UCSD-AML1 (cell line): ENCODE data around the gene RARA.
"Not testable (repeated sequence)": the region's sequence is repeated elsewhere in the genome, so short reads cannot be mapped to it uniquely, and the experiment has no call there.

Experiments
- DNase-seq: peaks from one replicate; lab custom pipeline; 2025; ENCODE audit not compliant: unreplicated experiment; lab: John Stamatoyannopoulos, UW

Gene RARA

DNA sequence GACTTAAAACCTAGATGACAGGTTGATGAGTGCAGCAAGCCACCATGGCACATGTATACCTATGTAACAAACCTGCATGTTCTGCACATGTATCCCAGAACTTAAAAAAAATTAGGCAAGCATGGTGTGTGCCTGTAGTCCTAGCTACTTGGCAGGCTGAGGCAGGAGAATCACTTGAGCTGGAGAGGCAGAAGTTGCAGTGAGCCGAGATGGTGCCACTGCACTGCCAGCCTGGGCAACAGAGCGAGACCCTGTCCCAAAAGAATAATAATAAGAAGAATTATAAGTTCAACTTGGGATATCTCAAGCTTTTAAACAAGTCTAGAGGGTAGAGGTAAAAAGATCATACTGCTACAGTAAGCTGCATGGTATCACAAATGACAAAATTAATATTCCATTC is 11.5 kb upstream of the RARA start:
- no peak for DNase-seq

DNA sequence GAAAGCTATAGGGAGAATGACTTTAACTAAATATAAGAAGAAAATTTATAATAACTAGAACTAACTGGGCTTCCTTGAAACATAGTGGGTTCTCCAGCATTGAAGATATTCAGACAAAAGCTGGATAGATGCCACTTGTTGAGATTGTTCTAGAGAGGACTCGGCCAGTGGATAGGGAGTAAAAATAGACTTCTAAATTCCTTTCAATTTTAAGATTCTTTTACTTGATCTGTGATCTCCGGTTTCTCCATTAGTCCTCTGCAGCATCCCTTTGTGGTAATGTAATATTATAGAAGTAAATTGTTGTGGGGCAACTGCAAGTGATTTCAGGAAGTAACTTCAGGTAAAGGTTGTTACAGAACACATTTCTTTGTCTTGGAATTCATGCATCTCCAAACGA is 10.3 kb upstream of the RARA start:
- DNase-seq: no peak

DNA sequence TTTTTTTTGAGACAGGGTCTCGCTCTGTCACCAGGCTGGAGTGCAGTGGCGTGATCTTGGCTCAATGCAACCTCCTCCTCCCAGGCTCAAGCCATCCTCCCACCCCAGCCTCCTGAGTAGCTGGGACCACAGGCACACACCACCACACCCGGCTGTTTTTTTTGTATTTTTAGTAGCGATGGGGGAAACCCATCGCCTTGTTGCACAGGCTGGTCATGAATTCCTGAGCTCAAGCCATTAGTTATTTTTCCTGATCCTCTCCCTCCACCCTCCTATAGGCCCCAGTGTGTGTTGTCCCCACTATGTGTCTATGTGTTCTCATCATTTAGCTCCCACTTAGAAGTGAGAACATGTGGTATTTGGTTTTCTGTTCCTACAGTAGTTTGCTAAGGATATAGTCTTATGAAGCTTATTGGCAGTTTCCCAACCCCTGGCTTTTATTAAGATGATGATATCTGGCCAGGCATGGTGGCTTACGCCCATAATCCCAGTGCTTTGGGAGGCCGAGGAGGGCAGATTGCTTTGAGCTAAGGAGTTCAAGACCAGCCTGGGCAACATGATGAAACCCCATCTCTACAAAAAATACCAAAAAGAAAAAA is 9.7 kb upstream of the RARA start:
- not testable (repeated sequence) for DNase-seq

DNA sequence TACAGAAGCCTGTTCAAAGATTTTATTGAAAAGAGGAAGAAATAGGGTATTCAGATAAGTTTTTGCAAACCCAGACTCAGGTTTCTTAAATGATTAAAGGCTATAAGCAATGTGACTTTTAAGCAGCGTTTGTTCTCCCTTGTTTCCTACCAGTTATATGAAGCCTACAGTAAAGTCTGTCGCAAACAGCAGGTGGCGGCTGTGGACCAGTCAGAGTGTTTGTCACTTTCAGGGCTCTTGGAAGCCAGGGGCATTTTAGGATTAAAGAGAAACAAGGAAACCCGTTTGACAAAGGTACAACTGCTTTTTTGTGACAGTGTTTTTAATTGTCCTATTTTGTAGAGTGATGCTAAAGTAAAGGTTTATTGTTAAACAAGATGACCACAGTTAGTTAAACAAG is 7.7 kb upstream of the RARA start:
- DNase-seq: peak; percentile 29

DNA sequence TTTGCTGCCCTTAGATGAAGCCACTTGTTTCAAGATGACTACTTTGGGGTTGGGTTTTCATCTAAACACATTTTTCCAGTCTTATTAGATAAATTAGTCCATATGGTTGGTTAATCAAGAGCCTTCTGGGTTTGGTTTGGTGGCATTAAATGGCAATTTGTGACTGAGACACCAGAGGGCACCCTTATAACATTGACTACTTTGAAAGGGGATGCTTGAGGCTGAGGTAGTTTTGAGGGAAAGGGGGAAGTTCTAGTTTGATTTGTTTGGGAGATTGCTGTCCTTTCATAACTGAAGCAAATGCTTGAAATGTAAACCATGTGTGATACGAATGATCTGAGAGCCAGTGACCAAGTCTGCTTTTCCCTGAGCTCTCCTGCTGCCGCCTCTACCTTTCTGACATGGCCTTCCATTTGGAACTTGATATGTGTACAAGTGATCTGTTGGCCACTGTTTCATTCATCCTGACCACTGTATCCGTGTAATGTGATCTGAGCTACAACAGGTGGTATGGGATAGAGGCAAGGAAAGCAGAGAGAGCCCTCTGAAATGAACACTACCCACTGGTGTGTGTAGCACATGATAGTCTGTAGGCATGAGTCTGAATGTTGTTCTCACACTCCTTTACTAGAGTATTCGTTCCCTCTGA is 5.8 kb upstream of the RARA start:
- DNase-seq: no peak

DNA sequence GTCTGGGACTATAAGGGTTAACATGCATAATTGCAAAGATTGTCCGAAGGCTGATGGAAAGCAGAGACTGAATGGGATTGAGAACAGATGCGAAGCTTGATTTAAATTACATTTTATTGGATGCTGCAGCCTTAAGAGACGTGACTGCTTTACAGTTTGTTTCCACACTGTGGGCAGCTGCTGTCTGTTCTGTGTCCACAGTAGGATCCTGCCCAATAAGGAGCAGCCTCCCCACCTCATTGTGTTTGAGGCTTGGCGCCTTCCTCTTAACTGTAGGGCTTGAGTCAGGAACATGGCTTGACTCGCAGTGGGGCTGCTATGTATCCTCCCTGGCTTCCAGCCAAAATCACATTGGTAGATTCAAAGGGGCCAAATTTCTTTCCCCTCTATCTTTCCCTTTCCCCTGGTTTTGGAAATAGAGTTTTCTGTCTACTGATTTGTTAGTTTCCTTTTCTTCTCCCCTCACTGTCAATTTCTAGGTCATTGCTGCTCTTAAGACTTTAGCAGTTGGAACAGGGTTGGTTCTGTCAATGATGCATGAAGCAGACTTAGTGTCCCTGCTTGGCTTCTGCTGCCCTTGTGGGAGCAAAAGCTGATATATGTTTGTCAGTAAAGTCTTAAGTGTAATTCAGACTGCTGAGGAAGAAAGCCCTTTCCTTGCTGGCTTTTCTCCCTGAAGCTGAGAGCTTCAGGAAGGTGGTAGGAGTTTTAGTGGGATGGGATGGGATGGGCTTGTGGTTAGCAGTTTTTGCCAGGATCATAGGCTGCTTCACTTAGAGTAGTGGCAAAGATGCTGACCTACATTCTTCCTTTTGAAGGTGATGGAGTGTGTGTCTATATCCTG is 5.0 kb upstream of the RARA start:
- no peak for DNase-seq

DNA sequence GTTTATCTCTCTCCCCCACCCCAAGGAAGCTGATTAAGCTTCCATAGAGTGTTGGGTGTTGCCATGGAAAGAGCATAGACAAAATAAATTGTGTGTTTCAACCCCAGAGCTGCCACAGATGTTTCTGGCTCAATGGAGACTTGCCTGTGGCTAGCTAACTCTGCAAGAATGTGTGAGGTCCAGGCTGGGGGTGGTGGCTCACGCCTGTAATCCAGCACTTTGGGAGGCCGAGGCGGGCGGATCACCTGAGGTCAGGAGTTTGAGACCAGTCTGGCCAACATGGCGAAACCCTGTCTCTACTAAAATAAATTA is 4.5 kb upstream of the RARA start:
- DNase-seq: not testable (repeated sequence)

DNA sequence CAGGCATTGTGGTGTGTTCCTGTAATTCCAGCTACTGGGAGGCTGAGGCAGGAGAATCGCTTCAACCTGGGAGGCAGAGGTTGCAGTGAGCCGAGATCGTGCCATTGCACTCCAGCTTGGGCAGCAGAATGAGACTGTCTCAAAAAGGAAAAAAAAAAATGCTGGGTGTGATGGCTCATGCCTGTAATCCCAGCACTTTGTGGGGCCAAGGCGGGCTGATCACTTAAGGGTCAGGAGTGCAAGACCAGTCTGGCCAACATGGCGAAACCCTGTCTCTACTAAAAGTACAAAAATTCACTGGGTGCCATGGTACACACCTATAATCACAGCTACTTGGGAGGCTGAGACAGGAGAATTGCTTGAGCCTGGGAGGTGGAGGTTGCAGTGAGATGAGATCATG is 4.1 kb upstream of the RARA start:
- DNase-seq: not testable (repeated sequence)

DNA sequence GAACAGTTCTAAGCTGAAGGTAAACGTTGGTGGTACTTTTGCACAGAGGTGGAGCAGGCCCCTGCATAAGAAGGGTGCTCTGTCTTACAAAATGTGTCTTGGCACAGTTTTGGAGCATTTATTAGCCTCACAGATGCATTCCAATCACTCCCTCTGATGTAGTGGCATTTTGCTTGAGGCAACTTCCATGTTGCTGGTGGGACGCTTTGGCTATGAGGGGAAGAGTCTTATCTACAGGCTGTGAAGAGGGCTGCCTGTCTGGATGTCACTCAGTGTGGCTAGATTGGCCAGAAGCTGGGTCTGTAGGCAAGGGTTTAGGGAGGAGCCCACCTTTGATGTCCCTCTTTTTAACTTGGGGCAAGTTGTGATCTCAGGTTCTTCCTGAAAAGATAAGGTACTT is 2.6 kb upstream of the RARA start:
- DNase-seq: no peak

DNA sequence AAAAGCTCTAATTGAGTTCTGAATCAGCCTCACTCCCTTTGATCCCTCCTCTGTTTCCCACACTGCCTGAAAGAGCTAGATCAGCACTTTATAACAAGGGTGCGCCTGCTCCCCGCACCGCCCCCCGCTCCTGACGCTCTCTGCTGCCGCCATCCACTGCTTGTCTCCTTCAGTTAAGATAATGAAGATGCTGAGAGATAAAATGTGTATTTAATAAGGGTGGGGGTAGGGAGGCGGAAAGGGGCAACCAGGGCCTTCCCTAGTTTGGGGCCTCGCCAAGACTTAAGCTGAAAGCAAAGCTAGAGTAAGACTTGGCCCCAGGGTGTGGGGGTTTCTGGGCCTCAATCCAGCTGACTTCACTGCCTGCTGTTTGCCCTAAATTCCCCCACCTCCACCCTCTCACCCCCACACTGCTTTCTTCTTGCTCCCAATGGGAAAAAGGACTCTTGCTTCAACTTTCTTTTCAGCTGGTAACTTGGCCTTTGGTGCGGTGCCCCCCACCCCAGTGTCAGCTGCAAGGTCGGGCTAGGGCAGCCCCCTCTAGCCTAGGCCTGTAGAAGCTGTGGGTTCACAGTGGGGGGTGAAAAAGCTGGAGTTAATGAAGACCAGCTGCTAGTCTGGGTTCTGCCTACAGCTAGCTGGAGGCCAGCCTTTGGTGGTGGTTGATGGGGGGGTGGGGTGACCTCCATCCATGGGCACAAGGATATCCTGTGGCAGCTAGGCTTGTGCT is 1.8 kb upstream of the RARA start:
- DNase-seq: peak; percentile 55

DNA sequence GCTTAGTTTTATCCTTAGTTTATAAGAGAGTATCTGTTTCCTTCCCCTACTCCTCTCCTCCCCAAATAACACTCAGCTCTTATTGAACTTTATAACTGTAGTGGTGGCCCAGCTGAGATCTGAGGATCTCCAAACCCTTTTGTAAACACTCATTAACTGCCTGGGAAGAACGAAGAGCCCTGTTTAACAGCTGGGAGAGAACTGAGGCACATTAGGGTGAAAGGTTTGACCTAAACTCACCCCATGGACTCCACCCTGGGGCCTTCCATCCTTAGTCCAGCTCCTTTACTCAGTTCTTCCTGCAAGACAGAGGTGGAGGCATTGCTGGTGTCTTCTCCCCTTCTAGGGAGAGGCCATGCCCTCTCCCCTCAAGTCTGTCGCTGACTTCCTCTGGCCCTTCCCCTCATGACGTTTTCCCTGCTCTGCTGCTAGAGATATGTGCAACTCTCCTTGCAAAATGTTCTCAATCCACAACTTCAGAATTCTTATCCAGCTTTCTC is 1.2 kb upstream of the RARA start:
- DNase-seq: peak; percentile 47

DNA sequence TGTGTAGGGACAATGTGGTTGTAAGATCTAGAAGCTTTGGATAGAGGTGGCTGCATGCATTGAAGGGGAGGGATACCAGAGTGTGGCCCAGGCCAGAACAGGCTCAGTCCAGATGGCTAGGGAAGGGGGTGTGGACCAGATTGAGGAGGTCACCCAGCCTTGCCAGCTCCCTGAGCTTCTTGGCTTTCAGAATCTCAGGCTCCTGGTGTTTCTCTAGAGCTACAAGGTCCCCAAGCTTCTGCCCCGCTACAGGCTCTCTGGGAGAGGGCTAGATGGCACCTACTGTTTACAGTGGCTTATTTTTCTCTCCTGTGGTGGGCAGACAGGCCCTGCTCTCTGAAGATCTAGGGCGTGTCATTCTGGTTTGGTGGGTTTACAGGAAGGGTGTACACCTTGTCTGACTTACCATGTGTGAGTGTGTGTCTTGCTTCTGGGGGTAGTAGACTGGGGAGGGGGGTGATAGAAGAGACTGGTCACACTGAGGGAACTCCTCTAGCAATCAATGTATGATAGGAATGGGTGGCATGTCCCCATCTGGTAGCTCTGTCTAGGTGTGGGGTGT is 1.1 kb downstream of the RARA start:
- DNase-seq: no peak

DNA sequence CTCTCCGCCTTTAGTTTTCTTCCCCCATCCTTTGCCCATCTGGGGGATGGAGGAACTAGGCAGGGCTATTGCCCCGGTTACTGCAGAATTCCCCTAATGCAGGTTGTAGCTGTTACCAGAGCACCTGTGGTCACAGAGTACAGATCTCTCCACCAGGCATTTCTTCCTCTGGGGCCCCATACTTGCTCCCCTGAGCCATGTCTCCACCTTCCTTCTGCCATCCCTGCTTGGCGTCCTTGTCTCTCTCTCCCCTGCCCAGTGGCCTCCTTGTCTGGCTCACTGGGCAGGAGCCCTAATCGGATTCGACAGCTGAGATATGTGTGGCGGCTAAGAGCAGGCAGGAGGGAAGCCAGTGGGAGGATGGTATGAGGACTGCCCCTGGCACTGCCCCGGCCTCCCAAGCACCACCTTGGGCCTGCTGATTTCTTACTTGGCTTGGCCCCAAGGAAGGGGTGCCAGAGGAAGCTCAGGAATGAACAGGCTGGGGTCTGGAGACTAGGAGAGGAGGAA is 2.0 kb downstream of the RARA start:
- DNase-seq: no peak

DNA sequence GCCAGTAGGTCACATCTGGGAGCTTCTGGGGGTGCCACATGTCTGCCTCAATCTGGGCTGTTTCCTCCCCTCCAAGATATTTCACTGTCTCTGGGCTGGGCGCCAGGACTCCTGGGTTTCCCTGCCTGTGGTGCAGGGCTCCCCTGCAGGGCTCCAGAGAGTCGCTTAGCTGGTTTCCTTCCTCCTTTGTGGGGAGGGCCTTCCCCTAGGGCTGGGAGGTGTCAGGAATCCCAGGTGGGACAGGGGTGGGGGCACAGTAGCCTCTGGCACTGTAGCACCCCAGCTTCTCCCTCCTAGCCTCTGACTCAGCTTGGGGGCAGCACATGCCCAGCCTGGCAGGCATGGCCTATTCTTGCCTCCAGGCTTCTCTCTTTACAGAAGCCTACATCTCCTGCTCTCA is 2.6 kb downstream of the RARA start:
- no peak for DNase-seq

DNA sequence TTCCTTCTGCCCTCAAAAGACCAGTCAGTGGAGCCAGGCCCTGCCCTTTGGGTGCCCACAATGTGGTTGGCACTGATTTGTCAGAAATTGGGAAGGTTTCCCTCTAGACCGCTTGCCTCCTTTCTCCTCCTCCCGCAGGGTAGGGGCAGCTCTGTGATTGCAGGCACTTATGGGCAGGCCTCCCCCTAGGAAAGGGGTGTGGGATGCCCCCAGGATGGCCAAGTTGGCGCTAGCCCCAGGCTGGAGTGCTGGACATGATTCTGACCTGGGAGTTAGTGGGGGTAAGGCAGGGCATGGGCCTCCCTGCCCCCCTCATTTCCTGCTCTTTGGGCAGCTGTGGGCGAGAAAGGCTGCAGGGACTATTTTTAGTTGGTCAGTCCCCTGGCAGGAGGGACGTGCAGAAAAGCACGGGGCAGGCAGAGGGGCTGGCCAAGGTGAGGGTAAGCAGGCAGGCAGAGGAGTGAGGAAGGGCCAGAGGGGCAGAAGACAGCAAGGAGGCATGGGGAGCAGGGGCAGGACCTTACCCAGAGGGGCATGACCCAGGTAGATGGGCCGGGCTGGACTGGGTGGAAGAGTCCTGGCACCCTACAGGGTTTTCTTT is 3.3 kb downstream of the RARA start:
- no peak for DNase-seq

DNA sequence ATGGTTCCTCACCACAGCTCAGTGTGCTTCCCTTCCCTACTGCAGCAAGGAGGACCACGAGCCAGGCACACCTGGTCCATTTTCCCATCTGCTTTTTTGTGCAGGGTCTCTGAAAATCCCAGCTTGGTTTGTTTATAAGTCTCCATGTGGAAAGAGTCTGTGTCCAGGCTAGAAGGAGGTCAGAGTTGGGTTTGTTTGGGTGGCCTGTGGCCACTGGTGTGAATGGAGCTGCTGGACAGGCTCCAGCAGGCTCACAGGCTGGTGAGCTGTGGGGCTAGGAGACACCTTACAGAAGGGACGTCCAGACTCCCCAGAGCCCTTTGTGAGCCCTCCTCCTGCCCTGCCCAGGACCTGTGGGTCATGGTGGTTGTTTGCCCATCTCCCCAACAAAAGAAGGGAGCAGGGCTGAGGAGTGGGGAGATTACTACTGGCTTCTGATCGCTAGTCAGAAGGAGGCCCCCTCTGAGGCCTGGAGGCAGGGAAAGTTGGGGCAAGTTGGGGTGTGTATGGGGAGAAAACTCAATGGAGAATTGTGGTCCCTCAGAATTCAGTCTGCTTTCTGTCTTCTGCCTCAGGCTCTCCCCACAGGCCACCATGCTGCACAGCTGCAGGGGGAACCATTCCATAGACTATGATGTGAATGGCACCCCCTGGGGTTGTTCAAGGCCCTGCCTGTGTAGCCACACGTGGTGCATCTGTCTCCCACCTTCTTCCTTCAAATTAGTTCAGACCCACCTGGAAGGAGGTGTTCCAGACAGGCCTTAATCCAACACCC is 4.1 kb downstream of the RARA start:
- DNase-seq: no peak

DNA sequence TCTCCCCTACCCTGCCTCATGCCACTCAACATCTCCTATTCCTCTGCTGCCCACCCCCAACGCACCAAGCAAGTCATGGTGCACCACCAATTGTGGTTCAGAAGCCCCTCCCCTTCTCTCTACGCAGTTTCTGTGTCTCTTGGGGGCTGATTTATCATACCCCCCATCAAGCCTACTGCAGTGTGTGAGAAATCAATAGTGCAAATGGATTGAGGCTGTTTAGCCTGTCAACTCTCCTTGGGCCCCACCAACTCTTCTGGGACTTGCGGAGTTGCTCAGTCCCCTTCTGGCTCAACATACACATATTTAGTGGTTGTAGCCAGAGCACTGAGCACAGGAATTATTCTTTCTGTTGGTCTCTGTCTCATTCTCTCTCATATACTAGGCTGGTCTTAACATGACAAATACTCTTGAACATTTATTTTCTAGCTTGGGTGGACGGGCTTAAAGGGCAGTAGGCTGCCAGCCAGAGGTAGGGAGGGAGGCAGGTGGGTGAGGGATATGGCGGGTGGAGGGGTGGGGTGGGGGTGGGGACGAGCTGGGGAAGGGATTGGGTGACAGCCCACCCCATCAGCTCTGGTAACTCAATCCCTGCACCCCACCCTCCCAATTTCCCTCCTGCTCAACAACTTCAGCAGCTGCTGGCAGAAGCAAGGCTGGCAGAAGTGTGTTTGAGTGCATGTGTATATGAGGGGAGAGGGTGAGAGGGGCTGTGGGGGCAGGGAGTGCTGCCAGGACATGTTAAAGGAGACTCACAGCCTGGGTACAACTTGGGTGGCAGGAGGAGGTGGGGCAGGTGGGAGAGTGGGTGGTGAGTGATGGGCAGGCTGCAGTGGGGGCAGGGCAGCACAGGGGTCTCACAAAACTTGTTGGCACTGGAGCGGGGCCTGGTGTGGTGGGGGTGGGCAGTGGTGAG is 4.9 kb downstream of the RARA start:
- DNase-seq: no peak

DNA sequence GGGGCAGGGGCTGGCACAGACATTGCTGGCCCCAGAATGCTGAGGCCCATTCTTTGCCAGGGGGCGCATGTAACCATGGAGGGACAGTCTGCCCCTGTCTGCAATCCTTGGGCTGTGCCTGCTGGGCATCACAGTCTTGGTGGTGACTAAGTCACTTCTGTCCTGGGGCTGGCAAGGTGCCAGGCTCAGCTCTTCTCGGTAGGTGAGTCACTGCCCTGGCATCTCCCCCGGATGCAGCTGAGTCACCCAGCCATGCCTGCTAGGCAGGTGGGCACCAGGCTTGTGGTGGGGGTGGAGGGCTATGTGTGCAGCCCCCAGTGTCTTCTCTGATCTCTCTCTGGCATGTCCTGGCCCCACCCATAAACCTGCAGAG is 5.6 kb downstream of the RARA start:
- DNase-seq: peak; percentile 59

DNA sequence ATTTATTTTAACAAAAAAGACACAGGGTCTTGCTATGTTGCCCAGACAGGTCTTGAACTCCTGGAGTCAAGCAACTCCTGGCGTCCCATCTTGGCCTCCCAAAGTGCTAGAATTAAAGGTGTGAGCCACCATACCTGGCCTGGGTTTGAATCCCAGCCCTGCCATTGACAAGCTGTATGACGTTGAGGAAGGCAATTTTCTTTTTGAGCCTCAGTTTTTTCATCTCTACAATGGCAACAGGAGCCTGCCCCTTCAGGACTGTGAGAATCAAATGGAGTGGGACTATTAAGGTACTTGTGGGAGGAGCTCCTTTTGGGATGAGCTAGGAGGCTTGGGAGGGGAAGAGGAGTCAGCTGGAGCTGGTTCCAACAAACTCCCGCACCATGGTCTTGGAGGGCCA is 6.2 kb downstream of the RARA start:
- no peak for DNase-seq
